ENCODE data around the gene MAPK1. TPM values are rescaled to one million over a fixed set of nuclear protein-coding genes. Genes with fewer than 3 reads are reported as not detected.

Gene MAPK1
- total and polyA plus RNA-seq, 9 of the 15 experiments (the other 6 are each of a cell fraction or from before 2014, with no cell fraction given) = 46.3 to 575 (median 283) TPM

- intact Hi-C loops (cut with micrococcal nuclease) (no loop called here), in situ Hi-C loops (cut with MboI) (no loop called here)
- BruUV-seq (replicated peaks) = no TSS peak
- FAIRE-seq (no peak), DNase-seq (ENCODE audit: extremely low read depth in 1 of 4, low spot score in 3 of 4) (no peak), ATAC-seq (peak; percentile 3; the same call in 1 of the 3 replicates)
- Histone ChIP-seq H3K4me2 (ENCODE audit: insufficient read depth, low read length) (no peak overlapping the region), H3K79me2 (ENCODE audit: control insufficient read depth, insufficient read depth, low read length) (no peaks in the 10 kb centered on the region), H4K20me1 (replicated peaks; ENCODE audit: control insufficient read depth, insufficient read depth, low read length) (no peaks in the 10 kb centered on the region; the same call in none of the 2 replicates), H3K4me3 (no peak overlapping the region), H2AFZ (ENCODE audit: low read depth, low read length) (no peak overlapping the region), H3K27ac (ENCODE audit: extremely low read depth, low read depth, low read length) (no peak overlapping the region), H3K9me1 (ENCODE audit: control insufficient read depth, insufficient read depth, low read length) (no peaks in the 10 kb centered on the region), H3K4me1 (replicated peaks in 1 of 2; ENCODE audit: control insufficient read depth in 2 of 2, insufficient read depth in 2 of 2, low read length in 2 of 2) (peaks cover 4 to 5% of the 10 kb centered on the region in 2 experiments; a peak in 3 of 5 replicates), H3K36me3 (ENCODE audit: control insufficient read depth, insufficient read depth, low read length) (peaks cover 97% of the 10 kb centered on the region), H3K9me3 (replicated peaks; ENCODE audit: control insufficient read depth, insufficient read depth, low read depth, low read length) (no peaks in the 10 kb centered on the region), H3K27me3 (ENCODE audit: control insufficient read depth in 2 of 2, insufficient read depth in 2 of 2, low read length in 2 of 2) (no peaks in the 10 kb centered on the region), H3K9ac (ENCODE audit: insufficient read depth in 1 of 2, low read depth in 2 of 2, low read length in 2 of 2) (peak overlapping the region in 1 of 2 experiments; percentile 69; a peak in 2 of 4 replicates)
- POLR2A ChIA-PET = interaction anchor here (0.5 to 9.3 kb wide), 8 partner anchors 10 to 500 kb away, joined by 3 to 258 read pairs (median 6); no protein-coding TSS in a partner anchor
- CTCF ChIA-PET (ENCODE audit: low intra/inter-chr PET ratio) = no interaction called here
- WGBS (ENCODE audit: insufficient coverage, low coverage, missing lambda C conversion rate) = 96% methylated on average over 11 of the region's 11 CpGs
- no peak for TF ChIP-seq HMG20A (CRISPR knock-in tag; conservative IDR thresholded peaks at IDR 0.05)
- TF ChIP-seq NR2C2 (CRISPR knock-in tag; IDR thresholded peaks at IDR 0.05) = peak; percentile 7; the same call in 1 of the 2 replicates
- TF ChIP-seq NR2C2 (tag; IDR thresholded peaks at IDR 0.05) = no peak
- no peak for TF ChIP-seq CUX1 (CRISPR knock-in tag; IDR thresholded peaks at IDR 0.05)
- TF ChIP-seq XRCC4 (IDR thresholded peaks at IDR 0.05; ENCODE audit: extremely low read depth, insufficient read depth, insufficient read length) = no peak
- TF ChIP-seq POLR2H (tag; IDR thresholded peaks at IDR 0.05; ENCODE audit: low read depth) = no peak
- TF ChIP-seq CREB3 (tag; conservative IDR thresholded peaks at IDR 0.05; ENCODE audit: low read depth) = no peak
- no peak for TF ChIP-seq THAP12 (CRISPR knock-in tag; IDR thresholded peaks at IDR 0.05)
- no peak for TF ChIP-seq PRPF4 (IDR thresholded peaks at IDR 0.05; ENCODE audit: insufficient read depth, low read depth, low read length, poor library complexity, severe bottlenecking)
- no peak for TF ChIP-seq ZNF77 (CRISPR knock-in tag; IDR thresholded peaks at IDR 0.05)
- peak; percentile 93 for TF ChIP-seq RBM22 (IDR thresholded peaks at IDR 0.05; ENCODE audit: low read depth, low read length, poor library complexity, severe bottlenecking)
These were observed 101.4 kb downstream of the MAPK1 start for GRCh38 chr22:21765909-21766529.
